NCI-H2196 treated with DMSO at 0.1 percent for 48 hours (cell line): ENCODE results near the gene SYF2.
"Not testable (repeated sequence)": the region's sequence is repeated elsewhere in the genome, so short reads cannot be mapped to it uniquely, and the experiment has no call there.

ENCODE experiments used
- DNase-seq: peaks from one replicate; lab custom pipeline; 2025; ENCODE audit not compliant: unreplicated experiment; lab: John Stamatoyannopoulos, UW

The SYF2 gene

GRCh38 chr1:25246600-25247023, 14.3 kb upstream of the SYF2 start:
- DNase-seq = no peak

DNA sequence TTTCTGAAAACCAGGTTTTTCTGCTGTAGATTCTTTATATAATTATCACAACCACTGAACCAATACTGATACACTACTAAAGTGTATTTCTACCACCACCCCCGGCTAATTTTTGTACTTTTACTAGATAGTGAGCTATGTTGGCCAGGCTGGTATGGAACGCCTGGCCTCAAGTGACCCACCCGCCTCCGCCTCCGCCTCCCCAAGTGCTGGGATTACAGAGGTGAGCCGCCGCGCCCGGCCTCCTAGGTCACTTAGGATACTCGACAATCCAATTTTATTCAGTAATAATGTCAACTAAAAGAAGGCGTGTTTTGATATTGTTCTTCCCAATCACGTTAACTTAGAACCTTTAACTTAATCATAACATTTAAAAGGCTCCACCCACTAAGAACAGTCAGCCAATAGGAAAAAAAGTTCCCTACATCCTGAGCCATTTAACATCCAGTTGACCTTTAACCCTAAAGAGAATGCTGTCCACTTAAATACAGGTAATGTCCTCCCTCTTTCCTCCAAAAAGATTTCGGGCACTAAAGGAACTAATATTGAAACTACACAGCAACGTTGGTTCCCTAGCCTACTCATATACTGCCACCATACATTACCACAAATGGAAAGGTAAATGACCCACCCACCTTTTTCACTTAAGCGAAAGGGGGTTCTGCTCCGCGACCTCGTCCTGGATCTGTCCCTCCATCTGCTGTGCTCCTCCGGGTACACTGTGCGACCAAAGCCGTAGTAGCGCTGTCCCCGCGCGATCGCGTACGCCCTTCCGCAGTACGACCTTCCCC, 13.7 kb upstream of the SYF2 start:
- DNase-seq = no peak

GRCh38 chr1:25245393-25245792, 13.1 kb upstream of the SYF2 start:
- DNase-seq = no peak

DNA sequence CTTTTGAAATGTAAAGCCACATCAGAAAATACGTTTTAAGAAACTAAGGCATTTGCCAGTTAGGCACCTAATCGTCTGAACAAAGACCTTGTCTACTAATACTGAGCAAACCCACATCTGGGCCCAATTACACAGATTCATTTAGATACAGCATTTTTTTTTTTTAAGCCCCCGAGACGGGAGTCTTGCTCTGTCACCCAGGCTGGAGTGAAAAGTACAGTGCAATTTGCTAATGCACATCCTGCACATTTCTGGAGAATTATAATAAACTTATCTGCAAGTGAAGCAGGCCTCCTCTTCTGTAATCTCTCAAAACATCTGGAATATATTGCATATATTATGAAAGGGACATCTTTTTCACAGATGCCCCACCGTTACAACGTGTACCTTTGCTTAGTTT, 11.6 kb upstream of the SYF2 start:
- no peak for DNase-seq

DNA sequence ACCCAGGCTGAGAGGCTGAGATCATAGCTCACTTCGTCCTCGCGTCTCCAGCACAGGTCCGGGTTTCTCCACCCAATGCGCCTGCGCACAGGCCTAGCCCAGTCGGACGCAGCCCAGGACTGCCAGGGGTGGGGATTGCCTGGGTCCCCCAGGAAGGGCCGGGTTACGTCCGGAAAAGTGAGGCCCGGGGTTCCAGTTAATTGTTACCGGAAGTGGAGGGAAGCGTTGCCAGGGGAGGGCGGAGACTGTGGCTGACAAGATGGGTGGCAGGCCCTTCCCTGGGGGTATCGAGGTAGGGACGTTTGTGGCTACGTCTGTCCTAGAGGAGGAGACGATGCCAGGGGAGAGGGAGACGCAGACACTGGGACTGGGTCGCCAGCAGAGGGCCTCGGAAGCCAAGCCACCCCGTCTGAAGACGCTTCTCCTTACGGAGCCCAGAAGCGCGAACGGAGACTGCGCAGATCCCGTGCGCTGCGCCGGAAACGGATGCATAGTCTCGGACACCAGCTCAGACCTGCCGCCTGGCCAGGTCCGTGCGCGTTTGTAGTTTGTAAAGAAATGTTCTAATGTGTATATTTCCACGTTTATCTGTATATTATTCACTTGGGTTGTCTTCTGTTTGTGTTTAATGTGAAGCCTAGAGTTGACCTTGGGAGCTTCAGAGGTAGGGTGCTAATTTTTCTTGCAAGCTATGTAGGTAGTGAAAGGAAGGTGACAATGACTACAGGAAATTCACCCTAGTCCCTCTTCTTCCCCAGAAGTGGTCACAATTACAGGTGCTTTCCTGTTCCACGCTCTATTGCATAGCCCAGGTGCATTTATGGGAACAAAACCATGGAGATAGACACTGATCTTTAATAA, 7.6 kb upstream of the SYF2 start:
- peak; percentile 97 for DNase-seq

- DNase-seq = no peak
Observed at GRCh38 chr1:25238046-25238445, 5.7 kb upstream of the SYF2 start.

DNA sequence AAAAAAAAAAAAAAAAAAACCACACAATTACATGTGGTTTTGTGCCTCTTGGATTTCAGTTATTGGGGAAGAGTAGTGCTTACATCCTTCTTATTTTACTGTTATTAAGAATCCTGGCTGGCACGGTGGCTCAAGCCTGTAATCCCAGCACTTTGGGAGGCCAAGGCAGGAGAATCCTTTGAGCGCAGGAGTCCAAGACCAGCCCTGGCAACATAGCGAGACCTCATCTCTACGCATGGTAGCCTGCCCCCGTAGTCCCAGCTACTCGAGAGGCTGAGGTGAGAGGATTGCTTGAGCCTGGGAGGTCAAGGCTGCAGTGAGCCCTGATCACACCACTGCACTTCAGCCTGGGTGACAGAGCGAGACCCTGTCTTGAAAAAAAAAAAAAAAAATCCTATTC, 4.0 kb upstream of the SYF2 start:
- not testable (repeated sequence) for DNase-seq

- DNase-seq = not testable (repeated sequence)
Observed at GRCh38 chr1:25235411-25235810, 3.1 kb upstream of the SYF2 start.

DNA sequence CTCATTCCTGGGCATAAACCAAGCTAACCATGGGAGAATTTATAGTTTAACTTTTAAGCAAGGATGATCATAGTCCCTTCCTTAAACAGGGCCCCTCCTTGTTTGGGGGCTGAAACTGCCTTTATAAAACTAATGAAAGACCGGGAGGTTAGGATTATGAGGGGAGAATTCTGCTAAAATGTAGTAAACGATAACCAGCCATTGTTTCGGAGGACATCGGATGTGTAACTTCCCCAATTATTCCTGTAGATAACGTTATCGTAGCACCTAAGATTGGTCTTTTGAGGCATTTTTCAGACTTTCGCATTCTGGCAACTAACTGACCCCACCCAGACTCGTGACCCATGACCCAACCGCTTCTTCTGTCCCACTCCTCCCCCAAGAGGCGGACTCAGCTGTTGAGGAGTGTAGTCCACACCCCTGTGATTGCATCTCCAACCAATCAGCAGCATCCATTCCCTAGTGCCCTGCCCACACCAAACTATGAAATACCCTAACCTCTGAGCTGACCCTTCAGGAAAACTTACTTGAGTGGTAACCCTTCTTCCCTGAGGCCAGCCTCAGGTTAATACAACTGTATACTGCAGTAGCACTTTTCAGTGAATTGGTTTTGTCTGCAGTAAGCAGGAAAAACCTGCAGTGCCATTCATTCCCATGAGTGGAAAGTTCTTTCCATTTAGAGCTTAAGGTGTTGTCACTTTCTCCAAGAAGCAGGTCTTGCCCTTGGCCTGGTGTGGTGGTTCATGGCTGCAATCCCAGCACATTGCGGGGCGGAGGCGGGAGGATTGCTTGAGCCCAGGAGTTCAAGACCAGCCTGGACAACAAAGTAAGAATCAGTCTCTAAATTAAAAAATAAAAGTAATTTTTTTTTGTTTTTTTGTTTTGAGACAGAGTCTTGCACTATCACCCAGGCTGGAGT, 823 bp upstream of the SYF2 start:
- peak; percentile 77 for DNase-seq

DNA sequence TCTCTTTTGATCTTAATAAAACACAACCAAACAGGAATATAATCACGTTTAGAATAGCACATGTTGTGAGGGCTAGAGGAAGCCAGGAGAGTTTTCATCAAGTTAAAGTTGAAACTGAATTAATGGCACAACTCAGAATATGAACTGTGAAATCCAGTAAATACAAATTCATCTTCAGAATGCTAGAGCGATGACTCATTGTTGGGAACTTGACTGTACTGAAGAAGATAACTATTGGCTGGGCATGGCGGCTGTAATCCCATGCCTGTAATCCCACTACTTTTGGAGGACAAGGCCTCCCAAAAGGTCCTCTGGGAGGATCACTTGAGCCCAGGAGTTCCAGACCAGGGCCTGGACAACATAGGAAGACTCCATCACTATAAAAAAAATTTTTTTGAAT, 8.8 kb downstream of the SYF2 start:
- DNase-seq = no peak

DNA sequence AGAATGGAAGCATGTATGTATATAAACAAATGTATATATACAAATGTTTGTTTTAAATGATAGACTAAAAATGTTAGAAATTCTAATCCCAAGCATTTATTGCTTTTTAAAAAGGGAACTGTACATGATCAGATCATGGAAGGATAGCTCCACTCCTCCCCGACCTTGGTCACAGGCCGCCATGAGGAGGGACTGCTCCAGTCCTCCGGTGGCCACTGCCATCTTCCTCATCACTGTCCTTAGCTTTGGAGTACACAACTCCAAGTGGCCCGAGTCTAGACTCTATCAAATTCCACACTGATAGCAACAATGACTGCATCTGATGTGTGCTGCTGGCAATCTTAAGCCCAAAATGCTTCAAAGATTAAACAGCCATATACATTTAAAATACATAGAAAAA, 9.7 kb downstream of the SYF2 start:
- no peak for DNase-seq

GRCh38 chr1:25220666-25221065, 11.6 kb downstream of the SYF2 start:
- no peak for DNase-seq

- DNase-seq = no peak
Observed at GRCh38 chr1:25219661-25220251, 12.5 kb downstream of the SYF2 start.

DNA sequence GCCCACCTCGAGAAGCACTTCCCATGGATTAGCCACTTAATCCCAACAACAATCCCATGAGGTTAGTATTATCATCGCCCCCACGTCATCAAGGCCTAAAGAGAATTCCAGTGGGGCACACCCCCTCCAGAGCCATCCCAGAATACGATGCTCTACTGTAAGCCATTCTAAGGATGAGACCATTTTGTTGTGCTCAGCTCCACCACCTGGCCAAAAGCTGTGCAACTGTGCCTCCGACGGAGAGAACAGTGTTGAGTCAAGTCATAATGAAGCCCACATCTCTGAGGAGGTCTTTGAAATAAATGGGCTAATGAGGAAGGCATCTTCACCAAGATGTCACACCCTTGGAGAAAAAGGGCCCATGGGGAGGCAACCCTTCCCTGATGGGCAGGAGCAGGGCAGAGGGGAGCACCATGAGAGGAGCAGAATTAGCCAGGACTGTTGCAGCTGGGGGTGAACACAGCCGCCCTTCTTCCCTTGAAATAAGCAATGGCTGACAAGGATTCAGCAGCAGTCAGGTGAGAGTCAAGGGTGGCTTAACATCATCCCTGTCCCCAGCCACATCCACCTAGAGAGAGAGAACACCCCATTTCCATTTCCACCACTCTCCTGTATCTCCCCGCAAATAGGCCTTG, 14.6 kb downstream of the SYF2 start:
- no peak for DNase-seq

GRCh38 chr1:25217015-25217414, 15.3 kb downstream of the SYF2 start:
- DNase-seq = no peak

DNA sequence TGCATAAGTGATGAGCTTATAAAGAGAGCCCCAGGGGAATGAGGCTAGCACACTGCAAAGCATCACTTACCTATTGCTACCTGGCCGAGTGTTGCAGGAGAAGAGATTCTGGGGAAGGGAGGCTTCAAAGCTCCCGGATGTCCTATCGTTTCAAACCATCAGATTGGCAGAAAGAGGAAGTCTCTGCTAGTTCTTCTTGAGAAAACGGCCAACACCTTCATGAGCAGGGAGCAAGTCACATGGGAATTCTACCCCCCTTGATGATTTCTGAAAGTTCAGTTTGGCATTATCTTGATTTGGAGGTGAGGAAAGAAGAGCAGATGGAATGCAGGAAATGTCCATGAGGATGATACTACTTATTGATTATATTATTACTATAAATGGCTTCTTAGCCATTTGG, 16.2 kb downstream of the SYF2 start:
- DNase-seq = no peak

GRCh38 chr1:25212725-25213124, 19.6 kb downstream of the SYF2 start:
- DNase-seq = no peak

- DNase-seq = no peak
Observed at GRCh38 chr1:25210728-25211127, 21.6 kb downstream of the SYF2 start.

- no peak for DNase-seq
Observed at GRCh38 chr1:25209516-25209915, 22.8 kb downstream of the SYF2 start.

- no peak for DNase-seq
Observed at GRCh38 chr1:25208561-25209222, 23.6 kb downstream of the SYF2 start.
